Endometrium (tissue), 2 donors: Measurements from ENCODE around the gene HDAC4.
"Not testable (repeated sequence)": the region's sequence is repeated elsewhere in the genome, so short reads cannot be mapped to it uniquely, and the experiment has no call there.

ENCODE experiments used
- FAIRE-seq: peaks from 2 replicates; lab custom pipeline; 2012; peaks lifted over from hg19 to GRCh38; lab: Jason Lieb, UNC
- donor health status: control.
- donor health status: control.

The HDAC4 gene

GRCh38 chr2:239184968-239185903 is 215.6 kb downstream of the HDAC4 start:
- no peak for FAIRE-seq

DNA sequence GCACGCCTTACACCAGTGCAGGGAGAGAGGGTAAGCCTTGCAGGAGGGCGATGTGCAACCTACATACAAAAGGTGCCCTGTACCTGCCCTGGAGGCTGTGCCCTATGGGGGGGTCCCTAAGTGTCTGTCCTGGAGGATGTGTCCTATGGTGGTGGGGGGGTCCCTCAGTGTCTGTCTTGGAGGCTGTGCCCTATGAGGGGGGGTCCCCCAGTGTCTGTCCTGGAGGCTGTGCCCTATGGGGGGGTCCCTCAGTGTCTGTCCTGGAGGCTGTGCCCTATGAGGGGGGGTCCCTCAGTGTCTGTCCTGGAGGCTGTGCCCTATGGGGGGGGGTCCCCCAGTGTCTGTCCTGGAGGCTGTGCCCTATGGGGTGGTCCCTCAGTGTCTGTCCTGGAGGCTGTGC is 216.6 kb downstream of the HDAC4 start:
- no peak for FAIRE-seq

- no peak for FAIRE-seq
Measured at GRCh38 chr2:239182981-239183791, 217.6 kb downstream of the HDAC4 start.

- FAIRE-seq = no peak
Measured at GRCh38 chr2:239181903-239182581, 218.8 kb downstream of the HDAC4 start.

GRCh38 chr2:239181074-239181902 is 219.5 kb downstream of the HDAC4 start:
- FAIRE-seq = no peak

GRCh38 chr2:239180526-239181073 is 220.2 kb downstream of the HDAC4 start:
- FAIRE-seq = no peak

DNA sequence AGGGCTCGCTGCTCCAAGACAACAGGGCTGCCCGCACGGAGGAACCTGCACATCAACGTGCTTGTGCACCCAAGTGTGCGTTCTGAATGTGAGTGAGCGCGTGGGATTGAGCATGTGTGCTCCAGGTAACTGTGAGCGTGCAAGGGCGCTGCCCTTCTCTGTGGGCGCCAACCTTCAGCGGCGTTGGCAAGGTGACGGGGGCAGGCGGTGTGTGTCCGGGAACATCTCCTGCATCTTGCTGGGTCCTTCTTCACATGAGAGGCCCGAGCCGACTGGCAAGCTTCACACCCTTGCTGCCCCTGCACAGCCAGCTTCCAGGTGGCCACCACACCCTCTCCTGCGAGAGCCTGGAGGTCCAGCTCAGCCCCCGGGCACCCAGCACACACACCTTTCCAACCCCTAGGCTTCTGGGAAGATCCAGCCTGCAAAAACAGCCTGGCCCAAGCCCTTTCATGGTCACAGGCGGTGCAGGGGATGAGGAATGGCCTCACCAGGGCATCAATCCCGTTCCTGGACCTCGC is 220.9 kb downstream of the HDAC4 start:
- no peak for FAIRE-seq

DNA sequence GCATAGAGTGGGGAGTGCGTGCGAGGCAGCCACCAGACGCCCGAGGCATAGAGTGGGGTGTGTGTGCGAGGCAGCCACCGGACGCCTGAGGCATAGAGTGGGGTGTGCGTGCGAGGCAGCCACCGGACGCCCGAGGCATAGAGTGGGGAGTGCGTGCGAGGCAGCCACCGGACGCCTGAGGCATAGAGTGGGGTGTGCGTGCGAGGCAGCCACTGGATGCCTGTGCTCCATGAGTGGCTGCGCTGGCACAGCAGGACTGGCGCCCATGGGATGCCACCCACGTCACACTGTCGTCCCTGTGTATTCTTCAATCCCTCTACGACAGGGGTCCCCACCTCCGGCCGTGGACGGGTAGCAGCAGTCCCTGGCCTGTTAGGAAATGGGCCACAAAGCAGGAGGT is 221.9 kb downstream of the HDAC4 start:
- no peak for FAIRE-seq

- FAIRE-seq = no peak
Measured at GRCh38 chr2:239178484-239178883, 222.3 kb downstream of the HDAC4 start.

DNA sequence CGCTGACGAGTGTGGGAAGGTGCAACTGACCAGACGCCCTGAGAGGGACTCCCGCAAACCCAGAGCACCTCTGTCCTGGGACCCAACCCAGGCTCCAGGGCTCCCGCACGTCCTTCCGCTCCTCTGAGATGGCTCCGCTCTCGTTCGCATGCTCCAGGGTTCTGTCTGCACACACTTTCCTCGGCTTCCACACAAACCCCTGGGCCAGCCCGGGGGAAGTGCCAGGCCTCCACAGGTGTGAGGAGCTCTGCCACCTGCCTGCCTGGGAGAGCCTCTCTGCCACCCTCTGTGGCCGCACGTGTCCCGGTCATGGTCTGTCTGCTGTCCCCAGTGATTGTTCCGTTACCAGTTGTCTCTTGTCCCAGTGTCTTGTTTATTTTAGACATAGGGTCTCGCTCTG is 222.9 kb downstream of the HDAC4 start:
- no peak for FAIRE-seq

GRCh38 chr2:239177325-239177724 is 223.5 kb downstream of the HDAC4 start:
- no peak for FAIRE-seq

DNA sequence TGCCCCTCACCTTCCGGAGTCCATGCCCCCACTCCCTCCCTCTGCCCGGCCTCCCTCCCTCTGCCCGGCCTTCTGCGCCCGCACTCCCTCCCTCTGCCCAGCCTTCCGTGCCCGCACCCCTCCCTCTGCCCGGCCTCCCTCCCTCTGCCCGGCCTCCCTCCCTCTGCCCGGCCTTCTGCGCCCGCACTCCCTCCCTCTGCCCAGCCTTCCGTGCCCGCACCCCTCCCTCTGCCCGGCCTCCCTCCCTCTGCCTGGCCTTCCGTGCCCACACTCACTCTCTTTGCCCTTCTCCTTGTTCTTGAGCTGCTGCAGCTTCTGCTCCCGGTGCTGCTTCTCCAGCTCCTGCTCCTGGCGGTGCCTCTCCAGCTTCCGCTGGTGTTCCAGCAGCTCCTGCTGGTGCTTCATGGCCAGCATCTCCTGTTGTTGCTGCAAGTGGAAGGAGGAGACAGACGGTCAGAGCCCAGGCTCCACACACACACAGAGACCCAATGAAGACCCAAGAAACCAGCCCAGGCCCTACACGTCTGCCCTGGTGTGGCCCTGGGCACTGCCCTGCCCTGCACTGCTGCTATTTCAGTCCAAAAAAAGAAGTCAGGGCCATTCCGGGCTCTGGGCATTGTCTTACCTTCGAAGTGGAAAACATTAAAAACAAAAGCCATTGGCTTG is 224.5 kb downstream of the HDAC4 start:
- not testable (repeated sequence) for FAIRE-seq

- no peak for FAIRE-seq
Measured at GRCh38 chr2:239175181-239175580, 225.6 kb downstream of the HDAC4 start.

GRCh38 chr2:239173301-239173700 is 227.5 kb downstream of the HDAC4 start:
- no peak for FAIRE-seq

- peak; percentile 12 for FAIRE-seq
Measured at GRCh38 chr2:239171643-239172042, 229.2 kb downstream of the HDAC4 start.

- no peak for FAIRE-seq
Measured at GRCh38 chr2:239169311-239170048, 231.3 kb downstream of the HDAC4 start.

- FAIRE-seq = no peak
Measured at GRCh38 chr2:239168575-239168974, 232.2 kb downstream of the HDAC4 start.

DNA sequence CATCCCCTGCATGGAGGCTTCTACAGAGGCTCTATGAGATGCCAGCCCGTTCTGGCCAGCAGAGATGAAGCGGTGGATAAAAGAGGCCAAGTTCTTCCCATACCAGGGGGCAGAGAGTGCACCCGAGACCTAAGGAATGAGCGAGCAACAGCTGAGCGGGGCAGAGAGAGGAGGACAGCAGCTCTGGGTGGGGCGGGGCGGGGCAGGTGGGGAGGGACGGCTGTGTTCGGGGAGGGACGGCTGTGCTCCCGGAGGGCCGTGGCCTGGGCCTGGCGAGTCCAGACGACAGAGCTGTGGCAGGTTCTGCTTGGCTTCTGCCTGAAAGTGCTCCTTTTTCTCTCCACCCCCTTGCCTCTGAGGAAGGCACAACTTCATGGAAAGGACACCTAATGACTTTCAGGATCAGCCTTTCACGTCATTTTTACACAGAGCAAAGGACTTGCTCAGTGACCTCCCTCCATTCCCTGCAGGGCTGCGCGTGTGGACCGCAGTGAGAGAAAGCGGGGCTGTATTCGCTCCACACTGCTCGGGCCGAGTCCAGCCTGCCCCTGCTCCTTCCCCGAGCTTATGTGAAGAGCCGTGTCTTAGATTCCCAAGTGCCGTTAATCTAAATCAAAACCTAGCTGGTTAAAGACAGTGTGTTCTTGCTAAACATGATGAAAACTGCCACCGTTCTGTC is 232.9 kb downstream of the HDAC4 start:
- no peak for FAIRE-seq

- FAIRE-seq = no peak
Measured at GRCh38 chr2:239167011-239167673, 233.7 kb downstream of the HDAC4 start.
